GM19240 (cell line): ENCODE measurements around the gene RHBDD1.

Source experiments
- DNase-seq: peaks from one replicate; pipeline ENCODE4 v3.0.0; 2011; ENCODE audit warnings: low spot score; ENCODE audit not compliant: insufficient read length

The RHBDD1 gene

GRCh38 chr2:226910384-226910783 is 74.5 kb downstream of the RHBDD1 start:
- no peak for DNase-seq

- no peak for DNase-seq
Observed at GRCh38 chr2:226911932-226912331, 76.1 kb downstream of the RHBDD1 start.

- no peak for DNase-seq
Observed at GRCh38 chr2:226913641-226914040, 77.8 kb downstream of the RHBDD1 start.

- DNase-seq = no peak
Observed at GRCh38 chr2:226915846-226916360, 80.0 kb downstream of the RHBDD1 start.

GRCh38 chr2:226916669-226917068 is 80.8 kb downstream of the RHBDD1 start:
- DNase-seq = no peak

GRCh38 chr2:226932443-226932842 is 96.6 kb downstream of the RHBDD1 start:
- DNase-seq = no peak

- no peak for DNase-seq
Observed at GRCh38 chr2:226934546-226935201, 98.8 kb downstream of the RHBDD1 start.

GRCh38 chr2:226943862-226944620 is 108.2 kb downstream of the RHBDD1 start:
- DNase-seq = no peak

- DNase-seq = no peak
Observed at GRCh38 chr2:226953206-226953605, 117.4 kb downstream of the RHBDD1 start.

- no peak for DNase-seq
Observed at GRCh38 chr2:226953826-226954225, 118.0 kb downstream of the RHBDD1 start.

- no peak for DNase-seq
Observed at GRCh38 chr2:226956659-226957058, 120.8 kb downstream of the RHBDD1 start.

- no peak for DNase-seq
Observed at GRCh38 chr2:226959418-226959817, 123.6 kb downstream of the RHBDD1 start.

GRCh38 chr2:226962176-226962773 is 126.4 kb downstream of the RHBDD1 start:
- no peak for DNase-seq

- DNase-seq = no peak
Observed at GRCh38 chr2:226963528-226963927, 127.7 kb downstream of the RHBDD1 start.

- no peak for DNase-seq
Observed at GRCh38 chr2:226965376-226965775, 129.5 kb downstream of the RHBDD1 start.

- DNase-seq = no peak
Observed at GRCh38 chr2:226969417-226970080, 133.7 kb downstream of the RHBDD1 start.

- no peak for DNase-seq
Observed at GRCh38 chr2:226970362-226970761, 134.5 kb downstream of the RHBDD1 start.

- DNase-seq = no peak
Observed at GRCh38 chr2:226971084-226971483, 135.2 kb downstream of the RHBDD1 start.

- no peak for DNase-seq
Observed at GRCh38 chr2:226971770-226972169, 135.9 kb downstream of the RHBDD1 start.

- DNase-seq = no peak
Observed at GRCh38 chr2:226973816-226974215, 138.0 kb downstream of the RHBDD1 start.

GRCh38 chr2:226977775-226978190 is 141.9 kb downstream of the RHBDD1 start:
- DNase-seq = no peak

- no peak for DNase-seq
Observed at GRCh38 chr2:226978300-226978699, 142.4 kb downstream of the RHBDD1 start.
